Posterior cingulate gyrus (tissue), 11 donors: Measurements from ENCODE around the gene ETV2.
"Not testable (repeated sequence)": the region's sequence is repeated elsewhere in the genome, so short reads cannot be mapped to it uniquely, and the experiment has no call there.

ENCODE experiments used
- DNase-seq, 10 donors: peaks; one replicate each; pipeline versions ENCODE4 v3.0.0 to v3.0.0-alpha.2; 2020 to 2021; ENCODE audit warnings: mixed read lengths in 3 of 10
- intact Hi-C: fragments of 100-400 bp; cut with DNase I; formaldehyde crosslinking; loops from one replicate; pipeline ENCODE4 v1.15.1; 2023

ETV2 gene, protein sequence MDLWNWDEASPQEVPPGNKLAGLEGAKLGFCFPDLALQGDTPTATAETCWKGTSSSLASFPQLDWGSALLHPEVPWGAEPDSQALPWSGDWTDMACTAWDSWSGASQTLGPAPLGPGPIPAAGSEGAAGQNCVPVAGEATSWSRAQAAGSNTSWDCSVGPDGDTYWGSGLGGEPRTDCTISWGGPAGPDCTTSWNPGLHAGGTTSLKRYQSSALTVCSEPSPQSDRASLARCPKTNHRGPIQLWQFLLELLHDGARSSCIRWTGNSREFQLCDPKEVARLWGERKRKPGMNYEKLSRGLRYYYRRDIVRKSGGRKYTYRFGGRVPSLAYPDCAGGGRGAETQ

DNA sequence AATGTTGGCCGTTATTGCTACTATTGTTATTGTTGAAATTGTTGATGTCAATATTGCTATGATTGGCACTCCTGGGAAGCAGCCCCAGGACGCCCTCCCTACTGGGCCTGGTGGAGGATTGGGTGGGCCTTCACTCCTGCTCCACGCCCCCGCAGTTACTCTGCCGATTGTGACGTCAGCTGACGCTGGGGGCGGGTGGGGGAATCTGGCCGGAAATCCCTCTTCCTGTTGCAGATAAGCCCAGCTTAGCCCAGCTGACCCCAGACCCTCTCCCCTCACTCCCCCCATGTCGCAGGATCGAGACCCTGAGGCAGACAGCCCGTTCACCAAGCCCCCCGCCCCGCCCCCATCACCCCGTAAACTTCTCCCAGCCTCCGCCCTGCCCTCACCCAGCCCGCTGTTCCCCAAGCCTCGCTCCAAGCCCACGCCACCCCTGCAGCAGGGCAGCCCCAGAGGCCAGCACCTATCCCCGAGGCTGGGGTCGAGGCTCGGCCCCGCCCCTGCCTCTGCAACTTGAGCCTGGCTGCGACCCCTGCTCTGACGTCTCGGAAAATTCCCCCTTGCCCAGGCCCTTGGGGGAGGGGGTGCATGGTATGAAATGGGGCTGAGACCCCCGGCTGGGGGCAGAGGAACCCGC, at the start of gene ETV2:
ETV2 (plus strand) TSS at position 231 of the 637 bp plus-strand sequence. CDS start 716 bp downstream, outside the sequence.
- DNase-seq, result no peak
- intact Hi-C loops, result no loop called here

DNA sequence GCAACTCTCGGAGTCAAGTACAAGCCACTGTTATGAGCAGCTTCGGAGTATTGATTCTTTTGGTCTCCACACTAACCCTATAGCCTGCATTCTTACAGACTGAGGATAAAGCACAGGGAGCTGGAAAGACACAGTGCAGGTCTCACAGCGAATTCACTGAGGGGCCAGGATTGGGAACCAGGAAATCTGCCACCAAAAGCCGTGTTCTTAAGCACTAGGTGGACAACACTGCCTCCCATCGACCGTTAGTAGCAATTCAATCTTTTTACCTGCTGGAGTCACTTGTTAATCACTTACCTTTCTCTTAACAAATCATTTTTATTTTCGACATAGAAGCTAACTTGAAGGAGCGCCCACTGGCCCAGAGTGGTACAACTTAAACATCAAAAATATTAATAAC, 49.3 kb upstream of the ETV2 start:
- DNase-seq, result peak in 1 of 10 donors; percentile 54
- intact Hi-C loops, result loop anchor here (2.0 kb wide), 1 partner anchor 81 kb away; no protein-coding TSS in a partner anchor

DNA sequence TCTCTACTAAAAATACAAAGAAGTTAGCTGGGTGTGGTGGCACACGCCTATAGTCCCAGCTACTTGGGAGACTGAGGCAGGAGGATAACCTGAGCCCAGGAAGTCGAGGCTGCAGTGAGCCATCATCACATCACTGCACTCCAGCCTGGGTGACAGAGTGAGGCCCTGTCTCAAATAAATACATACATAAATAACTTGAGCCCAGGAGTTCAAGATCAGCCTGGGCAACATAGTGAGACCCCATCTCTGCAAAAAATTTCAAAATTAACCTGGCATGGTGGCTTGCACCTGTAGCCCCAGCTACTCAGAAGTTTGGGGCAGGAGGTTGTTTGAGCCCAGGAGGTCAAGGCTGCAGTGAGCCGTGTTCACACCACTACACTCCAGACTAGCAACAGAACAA, 46.5 kb upstream of the ETV2 start:
- intact Hi-C loops, result not testable (repeated sequence)
- DNase-seq, result peak in 1 of 10 donors; percentile 16

DNA sequence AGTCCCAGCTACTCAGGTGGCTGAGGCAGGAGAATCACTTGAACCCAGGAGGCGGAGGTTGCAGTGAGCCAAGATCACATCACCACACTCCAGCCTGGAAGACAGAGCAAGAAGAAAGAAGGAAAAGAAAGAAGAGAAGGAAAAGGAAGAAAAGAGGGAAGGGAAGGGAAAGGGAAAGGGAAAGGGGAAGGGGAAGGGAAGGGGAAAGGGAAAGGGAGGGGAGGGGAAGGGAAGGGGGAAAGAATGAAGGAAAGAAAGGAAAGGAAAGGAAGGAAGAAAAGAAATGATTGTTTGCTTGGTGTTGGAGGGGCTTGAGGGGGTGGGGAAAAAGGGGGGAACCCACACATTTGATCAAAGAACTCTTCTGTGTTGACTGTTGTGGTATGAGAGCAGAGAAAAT, 45.6 kb upstream of the ETV2 start:
- DNase-seq, result peak in 1 of 10 donors; percentile 2
- intact Hi-C loops, result no loop called here

DNA sequence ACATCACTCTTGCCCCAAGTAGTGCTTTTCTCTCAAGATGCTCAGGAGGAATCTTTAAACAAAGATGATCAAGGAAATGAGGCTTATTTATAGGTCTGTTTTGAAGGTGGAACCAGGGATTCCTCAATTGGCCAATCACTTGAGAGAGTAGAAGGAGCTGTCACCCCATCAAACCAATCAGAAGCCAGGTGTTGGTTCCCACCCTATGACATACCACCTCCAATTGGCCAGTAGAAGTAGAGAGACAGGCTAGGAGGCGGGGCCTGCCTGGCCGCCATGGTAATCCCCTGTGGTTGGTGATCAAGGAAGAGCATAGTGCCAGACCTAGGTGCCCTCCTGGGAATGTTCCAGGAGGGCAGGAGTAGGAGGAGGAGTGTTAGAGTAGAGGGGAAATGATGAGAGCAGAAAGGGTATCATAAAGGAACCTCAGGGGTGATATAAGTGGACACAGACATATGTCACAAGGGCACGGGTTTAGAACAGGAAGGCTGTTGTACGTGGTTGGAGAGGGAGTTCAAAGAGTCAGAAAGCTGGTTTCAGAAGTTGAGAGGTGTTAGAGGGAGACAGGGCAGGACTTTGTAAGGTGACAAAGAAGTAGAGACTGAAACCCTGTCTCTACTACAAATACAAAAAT, 45.1 kb upstream of the ETV2 start:
- intact Hi-C loops, result no loop called here
- DNase-seq, result no peak

DNA sequence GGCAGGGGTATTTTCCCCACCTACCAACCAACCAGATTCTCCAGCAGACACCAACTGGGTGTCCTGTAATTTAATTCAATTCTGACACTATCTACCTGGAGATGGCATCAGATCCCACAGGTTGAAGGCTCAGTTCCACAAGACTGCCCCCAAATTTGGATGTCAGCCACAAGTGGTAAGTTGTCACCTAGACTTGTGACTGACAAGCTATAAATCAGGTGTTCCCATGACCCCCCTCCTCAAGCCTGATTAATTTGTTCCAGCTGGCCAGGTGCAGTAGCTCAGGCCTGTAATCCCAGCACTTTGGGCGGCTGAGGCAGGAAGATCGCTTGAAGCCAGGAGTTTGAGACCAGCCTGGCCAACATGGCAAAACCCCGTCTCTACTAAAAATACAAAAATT, 39.6 kb upstream of the ETV2 start:
- intact Hi-C loops, result no loop called here
- DNase-seq, result peak in 1 of 10 donors; percentile 12

DNA sequence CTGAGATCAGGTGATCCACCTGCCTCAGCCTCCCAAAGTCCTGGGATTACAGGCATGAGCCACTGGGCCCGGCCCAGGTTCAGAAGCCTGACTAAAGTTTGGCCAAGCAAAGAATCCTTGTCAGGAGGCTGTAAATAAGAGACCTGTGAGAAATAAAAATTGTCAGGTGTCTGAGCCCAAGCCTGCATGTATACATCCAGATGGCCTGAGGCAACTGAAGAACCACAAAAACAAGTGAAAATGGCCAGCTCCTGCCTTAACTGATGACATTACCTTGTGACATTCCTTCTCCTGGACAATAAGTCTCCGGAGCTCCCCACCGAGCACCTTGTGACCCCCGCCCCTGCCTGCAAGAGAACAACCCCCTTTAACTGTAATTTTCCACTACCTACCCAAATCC, 37.1 kb upstream of the ETV2 start:
- intact Hi-C loops, DNase-seq: not testable (repeated sequence)

DNA sequence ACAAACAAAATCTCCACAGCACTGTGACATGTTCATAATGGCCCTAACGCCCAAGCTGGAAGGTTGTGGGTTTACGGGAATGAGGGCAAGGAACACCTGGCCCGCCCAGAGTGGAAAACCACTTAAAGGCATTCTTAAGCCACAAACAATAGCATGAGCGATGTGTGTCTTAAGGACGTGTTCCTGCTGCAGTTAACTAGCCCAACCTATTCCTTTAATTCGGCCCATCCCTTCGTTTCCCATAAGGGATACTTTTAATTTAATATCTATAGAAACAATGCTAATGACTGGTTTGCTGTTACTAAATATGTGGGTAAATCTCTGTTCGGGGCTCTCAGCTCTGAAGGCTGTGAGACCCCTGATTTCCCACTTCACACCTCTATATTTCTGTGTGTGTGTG, 34.4 kb upstream of the ETV2 start:
- intact Hi-C loops, result not testable (repeated sequence)
- DNase-seq, result peak in 1 of 10 donors; percentile 11

DNA sequence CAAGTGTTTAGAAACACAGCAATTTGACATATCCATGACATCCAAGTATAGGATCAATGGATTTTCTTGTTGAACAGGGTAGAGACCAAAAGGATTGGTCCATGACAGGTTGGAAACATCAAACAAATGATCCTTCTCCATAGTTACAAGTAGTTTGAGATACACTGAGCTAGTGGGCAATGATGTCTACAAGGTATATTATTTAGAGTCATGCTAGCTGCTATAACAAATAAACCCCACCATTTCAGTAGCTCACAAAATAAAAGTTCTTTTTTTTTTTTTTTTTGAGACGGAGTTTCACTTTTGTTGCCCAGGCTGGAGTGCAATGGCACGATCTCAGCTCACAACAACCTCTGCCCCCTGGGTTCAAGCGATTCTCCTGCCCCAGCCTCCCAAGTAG, 33.9 kb upstream of the ETV2 start:
- DNase-seq, result peak in 1 of 10 donors; percentile 4

DNA sequence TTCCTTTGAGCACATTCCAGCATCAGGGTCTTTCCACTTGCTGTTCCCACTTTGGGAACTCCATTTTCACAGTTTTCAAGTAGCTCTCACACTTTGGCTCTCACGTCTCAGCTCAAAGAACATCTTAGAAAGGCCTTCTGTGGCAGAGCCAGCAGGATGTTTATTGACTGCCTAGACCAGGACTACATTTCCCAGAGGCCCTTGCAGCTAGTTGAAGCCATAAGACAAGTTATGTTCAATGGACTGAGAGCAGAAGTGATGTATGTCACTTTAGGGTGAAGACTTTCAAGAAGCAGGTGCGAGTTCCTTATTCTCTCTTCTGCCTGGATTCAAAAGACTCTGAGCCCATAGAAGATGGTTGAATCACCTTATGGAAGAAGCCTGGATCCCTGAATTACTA, 33.3 kb upstream of the ETV2 start:
- DNase-seq, result no peak
- intact Hi-C loops, result loop anchor here (2.0 kb wide), 1 partner anchor 59 kb away; no protein-coding TSS in a partner anchor

More for the DNA sequence above, 33.9 kb upstream of the ETV2 start:
- intact Hi-C loops, result loop anchor here (2.0 kb wide), 1 partner anchor 59 kb away; no protein-coding TSS in a partner anchor

DNA sequence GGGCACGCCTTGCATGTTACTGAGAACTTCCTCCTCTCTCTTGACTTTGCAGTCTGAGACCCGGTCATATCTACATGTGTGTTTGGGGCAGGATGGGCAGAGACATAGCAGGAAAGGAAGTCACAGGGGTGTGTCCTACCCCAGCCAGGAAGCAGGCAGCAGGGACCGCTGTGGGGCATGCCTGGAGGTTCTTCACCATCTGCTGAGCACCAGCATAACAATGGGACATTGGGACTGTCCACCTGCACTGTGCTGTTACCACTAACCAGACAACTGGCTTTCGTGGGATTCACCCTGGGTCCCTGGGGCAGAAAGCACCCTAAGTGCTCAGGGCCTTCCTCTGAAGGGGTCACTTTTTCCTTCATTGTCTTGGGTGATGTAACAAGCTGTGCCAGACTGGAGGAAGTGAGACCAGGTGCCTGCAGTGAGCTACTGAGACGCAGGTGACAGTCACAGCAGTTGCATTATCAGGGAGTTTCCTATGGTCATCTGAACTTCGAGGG, 31.6 kb upstream of the ETV2 start:
- intact Hi-C loops, result loop anchor here (2.0 kb wide), 1 partner anchor 61 kb away; no protein-coding TSS in a partner anchor

DNA sequence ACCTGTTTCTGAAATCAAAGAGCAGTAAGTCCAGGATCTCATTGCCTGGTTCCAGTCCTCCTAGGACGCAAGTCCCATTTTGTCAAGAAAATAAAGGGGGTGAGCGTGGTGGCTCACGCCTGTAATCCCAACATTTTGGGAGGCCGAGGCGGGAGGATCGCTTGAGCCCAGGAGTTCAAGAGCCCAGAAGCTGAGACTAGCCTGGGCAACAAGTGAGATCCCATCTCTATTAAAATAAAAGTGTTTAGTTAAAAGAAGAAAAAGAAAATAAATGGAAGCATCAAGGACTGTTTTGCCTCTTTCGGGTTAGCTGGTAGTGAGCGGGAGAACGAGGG, 29.4 kb upstream of the ETV2 start:
- intact Hi-C loops, result loop anchor here (2.0 kb wide), 1 partner anchor 17 kb away; the partner anchor contains the start of gene RBM42

More for the DNA sequence above, 31.6 kb upstream of the ETV2 start:
- peak in 1 of 10 donors; percentile 33 for DNase-seq

DNA sequence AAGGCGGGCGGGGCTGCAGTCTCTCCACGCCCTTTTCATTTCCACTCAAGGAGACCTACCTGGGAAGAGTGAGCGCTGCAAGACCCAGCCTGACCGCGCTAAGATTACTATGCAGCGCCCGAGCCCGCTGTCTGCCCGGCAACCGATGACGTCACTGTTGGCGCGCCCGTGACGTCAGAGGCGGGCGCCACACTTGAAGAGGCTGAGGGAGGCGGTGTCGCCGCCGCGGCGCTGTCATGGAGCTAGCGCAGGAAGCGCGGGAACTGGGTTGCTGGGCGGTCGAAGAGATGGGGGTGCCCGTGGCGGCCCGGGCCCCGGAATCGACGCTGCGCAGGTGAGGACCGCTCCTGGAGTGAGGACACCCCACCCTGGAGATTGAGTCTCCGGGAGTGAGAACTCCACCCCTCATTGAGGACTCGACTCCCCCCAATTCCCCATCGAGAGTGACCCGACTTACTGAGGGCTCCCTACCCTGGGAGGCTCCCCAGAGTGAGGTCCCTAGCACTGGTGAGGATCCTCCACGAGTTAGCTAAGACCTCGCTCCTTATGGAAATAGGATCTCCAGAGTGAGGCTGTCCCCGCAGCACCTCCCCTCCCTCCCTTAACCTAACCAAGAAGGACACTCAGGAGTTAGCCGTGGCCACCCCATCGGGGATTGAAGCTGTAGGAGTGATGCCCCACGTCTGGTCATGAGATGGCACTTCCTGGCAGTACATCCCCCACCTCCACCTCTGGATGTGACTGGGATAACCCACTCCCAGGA, 28.8 kb upstream of the ETV2 start, which contains the start of gene HAUS5:
HAUS5 (plus strand) TSS at position 177 of the 763 bp plus-strand sequence; CDS start at position 237, 60 bp downstream.
- DNase-seq, result peak; percentile 85 to 99 (median 93)
- intact Hi-C loops, result loop anchor here (2.0 kb wide), 1 partner anchor 16 kb away; the partner anchor contains the start of gene RBM42

More for the DNA sequence above, 29.4 kb upstream of the ETV2 start:
- DNase-seq, result peak in 1 of 10 donors; percentile 59

DNA sequence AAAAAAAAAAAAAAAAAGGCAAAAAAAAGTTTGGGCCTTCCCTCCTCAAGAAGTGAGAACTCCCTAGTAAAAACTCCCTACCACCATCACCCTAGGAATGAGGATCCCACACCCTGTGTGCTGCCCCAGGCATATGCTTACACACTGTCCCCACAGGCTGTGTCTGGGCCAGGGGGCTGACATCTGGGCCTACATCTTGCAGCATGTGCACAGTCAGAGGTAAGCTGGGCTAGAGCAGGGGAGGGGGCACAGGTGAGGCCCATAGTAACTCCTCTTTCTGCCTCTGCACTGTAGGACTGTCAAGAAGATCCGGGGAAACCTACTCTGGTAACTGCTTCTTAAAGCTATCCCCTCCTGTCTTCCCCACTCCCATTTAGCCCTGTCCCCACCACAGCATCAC, 28.0 kb upstream of the ETV2 start:
- intact Hi-C loops, result loop anchor here (2.0 kb wide), 1 partner anchor 15 kb away; the partner anchor contains the start of gene RBM42
- peak in 1 of 10 donors; percentile 68 for DNase-seq

DNA sequence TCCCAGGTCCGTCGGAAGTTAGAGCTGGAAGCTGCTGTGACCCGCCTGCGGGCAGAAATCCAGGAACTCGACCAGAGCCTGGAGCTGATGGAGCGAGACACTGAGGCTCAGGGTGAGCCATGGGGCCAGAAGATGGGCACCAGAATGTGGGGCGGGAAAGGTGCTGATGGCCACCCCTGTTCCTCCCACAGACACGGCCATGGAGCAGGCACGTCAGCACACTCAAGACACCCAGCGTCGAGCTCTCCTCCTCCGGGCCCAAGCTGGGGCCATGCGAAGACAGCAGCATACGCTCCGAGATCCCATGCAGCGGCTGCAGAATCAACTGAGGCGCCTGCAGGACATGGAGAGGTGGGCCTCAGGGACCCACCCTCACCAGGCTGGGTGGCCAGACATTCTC, 26.5 kb upstream of the ETV2 start:
- intact Hi-C loops, result no loop called here
- DNase-seq, result peak in 1 of 10 donors; percentile 74

DNA sequence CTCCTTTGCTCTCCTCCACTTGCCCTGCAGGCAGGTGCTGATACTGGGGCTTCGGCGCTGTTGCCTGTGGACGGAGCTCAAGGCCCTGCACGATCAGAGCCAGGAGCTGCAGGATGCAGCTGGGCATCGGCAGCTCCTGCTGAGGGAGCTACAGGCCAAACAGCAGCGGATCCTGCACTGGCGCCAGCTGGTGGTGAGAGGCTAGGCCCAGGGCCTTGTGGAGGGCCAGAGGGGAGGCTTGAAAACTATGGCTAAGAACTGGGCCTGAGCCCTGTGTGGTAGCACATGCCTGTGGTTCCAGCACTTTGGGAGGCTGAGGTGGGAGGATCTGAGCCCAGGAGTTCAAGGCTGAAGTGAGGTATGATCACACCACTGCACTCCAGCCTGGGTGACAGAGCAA, 22.7 kb upstream of the ETV2 start:
- DNase-seq, result peak in 1 of 10 donors; percentile 75
- intact Hi-C loops, result no loop called here

DNA sequence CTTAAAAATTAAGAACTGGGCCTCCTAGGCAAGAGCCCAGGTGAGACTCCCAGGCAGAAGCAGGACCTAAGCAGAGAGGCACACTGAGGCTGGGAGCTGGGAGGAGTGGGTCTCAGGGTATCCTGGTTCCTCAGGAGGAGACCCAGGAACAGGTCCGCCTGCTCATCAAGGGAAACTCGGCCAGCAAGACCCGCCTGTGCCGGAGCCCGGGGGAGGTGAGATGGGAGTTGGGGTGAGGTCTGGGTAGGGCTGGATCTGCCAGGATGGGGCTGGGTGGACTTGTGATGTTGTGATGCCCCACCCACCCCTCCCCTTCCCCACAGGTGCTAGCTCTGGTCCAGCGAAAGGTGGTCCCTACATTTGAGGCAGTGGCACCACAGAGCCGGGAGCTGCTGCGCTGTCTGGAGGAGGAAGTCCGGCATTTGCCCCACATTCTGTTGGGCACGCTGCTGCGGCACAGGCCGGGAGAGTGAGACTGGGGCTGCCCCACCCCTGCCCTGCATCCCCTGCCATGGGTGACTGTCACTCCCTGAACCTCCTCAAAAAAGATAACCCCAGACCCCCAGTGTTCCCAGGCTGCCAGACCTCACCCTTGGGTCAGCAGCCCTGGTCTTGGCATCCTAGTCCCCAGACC, 22.1 kb upstream of the ETV2 start:
- peak in 1 of 10 donors; percentile 55 for DNase-seq
- intact Hi-C loops, result no loop called here

DNA sequence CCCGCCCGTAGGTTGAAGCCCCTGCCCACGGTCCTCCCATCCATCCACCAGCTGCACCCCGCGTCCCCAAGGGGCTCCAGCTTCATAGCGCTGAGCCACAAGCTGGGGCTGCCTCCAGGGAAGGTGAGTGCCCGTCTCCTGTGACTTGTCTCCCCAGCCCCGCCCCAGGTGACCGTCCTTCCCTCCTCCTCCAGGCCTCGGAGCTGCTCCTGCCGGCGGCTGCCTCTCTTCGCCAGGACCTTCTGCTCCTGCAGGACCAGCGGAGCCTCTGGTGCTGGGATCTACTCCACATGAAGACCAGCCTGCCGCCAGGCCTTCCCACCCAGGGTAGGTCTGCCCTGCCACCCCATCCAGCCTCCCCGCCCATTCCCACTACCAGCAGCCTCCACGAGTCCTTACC, 21.5 kb upstream of the ETV2 start:
- intact Hi-C loops, result no loop called here
- peak in 1 of 10 donors; percentile 81 for DNase-seq

DNA sequence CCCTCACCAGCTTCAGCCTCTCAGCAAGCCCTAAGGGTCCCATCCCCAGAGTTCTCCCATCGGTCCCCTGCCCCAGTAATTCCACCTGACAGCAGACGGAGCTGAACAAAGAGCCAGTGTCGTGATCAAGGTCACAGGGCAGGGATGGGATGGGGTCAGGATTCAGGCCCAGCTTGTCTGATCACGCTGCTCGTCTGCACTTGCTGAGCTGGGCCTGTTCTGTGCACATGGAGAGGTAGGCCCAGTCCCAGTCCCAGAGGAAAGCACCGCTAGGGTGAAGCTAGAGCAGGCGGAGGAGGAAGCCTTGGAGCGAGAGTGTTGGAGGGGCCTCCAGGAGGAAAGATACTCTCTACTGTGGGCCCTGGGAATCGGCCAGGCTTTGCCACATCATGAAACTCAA, 19.8 kb upstream of the ETV2 start:
- intact Hi-C loops, result no loop called here
- DNase-seq, result peak in 2 of 10 donors; percentile 18 to 67
